ENCODE measurements around the gene NUMA1.
A peak's percentile ranks its signal among the peaks of the same experiment; 100 is the strongest.

NUMA1 gene

GRCh38 chr11:72112978-72113808 lies 32.9 kb upstream of the NUMA1 start:
- no peak for TF ChIP-seq CTCF (IDR thresholded peaks at IDR 0.05; ENCODE audit: low read depth, low read length, missing control alignments)
- DNase-seq (ENCODE audit: extremely low read depth, low read depth): no peak
- H3K4me3 ChIP-seq (replicated peaks; ENCODE audit: low read depth, low read length): peak overlapping the region; percentile 65

- no peak for TF ChIP-seq CTCF (IDR thresholded peaks at IDR 0.05; ENCODE audit: low read depth, low read length, missing control alignments)
- H3K4me3 ChIP-seq (replicated peaks; ENCODE audit: low read depth, low read length): peak within 1 kb of the TSS; percentile 65
- peak; percentile 100 for DNase-seq (ENCODE audit: extremely low read depth, low read depth)
Measured at GRCh38 chr11:72112143-72112977, 32.0 kb upstream of the NUMA1 start, which contains the start of gene ANAPC15. TSS of gene ANAPC15 (minus strand) at chr11:72112695. CDS start at chr11:72111276, 1,419 bp downstream.

GRCh38 chr11:72111300-72112142 lies 31.2 kb upstream of the NUMA1 start:
- H3K4me3 ChIP-seq (replicated peaks; ENCODE audit: low read depth, low read length): peak overlapping the region; percentile 65
- DNase-seq (ENCODE audit: extremely low read depth, low read depth): no peak
- TF ChIP-seq CTCF (IDR thresholded peaks at IDR 0.05; ENCODE audit: low read depth, low read length, missing control alignments): no peak

- no peak within 1 kb of the TSS for H3K4me3 ChIP-seq (replicated peaks; ENCODE audit: low read depth, low read length)
- no peak for TF ChIP-seq CTCF (IDR thresholded peaks at IDR 0.05; ENCODE audit: low read depth, low read length, missing control alignments)
- no peak for DNase-seq (ENCODE audit: extremely low read depth, low read depth)
Measured at GRCh38 chr11:72105888-72106287, 25.5 kb upstream of the NUMA1 start, which contains the start of gene TOMT. TSS of gene TOMT (plus strand) at chr11:72105924. CDS start at chr11:72105952, 28 bp downstream.

- no peak for TF ChIP-seq CTCF (IDR thresholded peaks at IDR 0.05; ENCODE audit: low read depth, low read length, missing control alignments)
- DNase-seq (ENCODE audit: extremely low read depth, low read depth): no peak
- peak overlapping the region; percentile 75 for H3K4me3 ChIP-seq (replicated peaks; ENCODE audit: low read depth, low read length)
Measured at GRCh38 chr11:72103754-72104167, 23.4 kb upstream of the NUMA1 start.

Measured in HFF-Myc (cell line).